GM21447 (cell line): Measurements from ENCODE around the gene OR6V1.

Experiments used
- ATAC-seq: cut with Tn5 transposase; IDR thresholded peaks from one replicate; pipeline ENCODE4 v1.9.1; 2021; ENCODE audit not compliant: unreplicated experiment

OR6V1 gene

DNA sequence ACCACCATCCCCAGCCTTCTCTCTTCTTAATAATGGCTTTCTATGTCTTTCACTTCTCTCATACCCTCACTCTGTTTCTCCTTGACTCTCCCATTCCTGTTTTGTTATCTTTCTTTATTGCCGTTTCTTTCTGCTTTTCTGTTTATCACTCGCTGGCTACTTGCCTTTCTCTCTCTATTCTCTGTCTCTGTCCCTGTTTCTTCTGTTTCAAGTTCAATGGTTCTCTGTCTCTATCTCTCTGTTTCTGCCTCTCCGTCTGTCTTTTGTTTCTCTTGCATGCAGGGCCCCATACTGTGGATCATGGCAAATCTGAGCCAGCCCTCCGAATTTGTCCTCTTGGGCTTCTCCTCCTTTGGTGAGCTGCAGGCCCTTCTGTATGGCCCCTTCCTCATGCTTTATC lies at the start of gene OR6V1:
OR6V1 (plus strand) TSS at position 301 of the 400 bp plus-strand sequence; CDS start at position 301, 0 bp downstream.
- ATAC-seq, result no peak

- no peak for ATAC-seq
These were observed 49.2 kb upstream of the OR6V1 start for GRCh38 chr7:143002898-143003297.

GRCh38 chr7:143003393-143004051 lies 48.6 kb upstream of the OR6V1 start:
- ATAC-seq, result peak; percentile 53

GRCh38 chr7:143005632-143006260 lies 46.4 kb upstream of the OR6V1 start:
- no peak for ATAC-seq

DNA sequence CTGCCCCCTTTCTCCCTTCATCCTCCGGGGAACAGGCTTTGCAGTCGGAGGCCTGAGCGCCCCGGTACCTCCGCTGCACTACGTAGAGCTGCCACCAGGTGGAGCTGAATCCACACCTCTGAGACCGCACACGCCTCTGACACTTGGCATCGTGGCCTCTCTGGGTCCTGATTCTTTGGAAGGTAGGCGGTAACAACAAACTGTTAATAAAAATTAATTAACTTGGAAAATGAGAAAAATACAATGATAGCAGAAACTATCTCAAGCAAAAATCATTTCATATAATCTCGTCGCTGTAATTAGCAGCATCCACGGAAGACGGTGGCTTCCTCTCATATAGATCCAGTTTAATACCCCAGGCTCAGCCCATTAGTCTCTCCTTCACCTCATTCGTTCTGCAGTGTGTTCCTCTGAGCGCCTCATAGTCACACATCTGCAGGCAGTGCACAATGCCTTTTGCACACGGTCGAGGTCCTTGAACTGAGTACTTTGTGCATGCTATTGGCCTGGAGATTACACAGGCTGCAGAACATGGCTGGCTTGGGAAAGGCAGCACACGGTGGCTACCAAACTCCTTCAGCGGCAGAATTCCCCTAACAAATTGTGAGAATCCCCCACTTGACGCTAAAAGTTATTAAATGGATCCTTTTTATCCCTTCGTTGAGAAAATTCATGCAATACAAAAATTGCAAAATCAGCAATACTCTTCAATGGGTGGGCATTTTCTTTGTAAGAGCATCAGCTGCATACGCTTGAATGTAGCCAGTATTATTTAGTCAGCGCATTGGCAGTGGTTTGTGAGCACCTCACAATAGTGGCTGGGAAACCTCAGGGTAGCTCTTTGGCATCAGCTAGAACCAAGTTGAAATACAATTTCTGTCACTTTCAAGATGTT lies 43.9 kb upstream of the OR6V1 start:
- ATAC-seq, result peak; percentile 87

GRCh38 chr7:143012001-143012400 lies 40.1 kb upstream of the OR6V1 start:
- ATAC-seq, result no peak

- ATAC-seq, result no peak
These were observed 39.7 kb upstream of the OR6V1 start for GRCh38 chr7:143012409-143012808.

DNA sequence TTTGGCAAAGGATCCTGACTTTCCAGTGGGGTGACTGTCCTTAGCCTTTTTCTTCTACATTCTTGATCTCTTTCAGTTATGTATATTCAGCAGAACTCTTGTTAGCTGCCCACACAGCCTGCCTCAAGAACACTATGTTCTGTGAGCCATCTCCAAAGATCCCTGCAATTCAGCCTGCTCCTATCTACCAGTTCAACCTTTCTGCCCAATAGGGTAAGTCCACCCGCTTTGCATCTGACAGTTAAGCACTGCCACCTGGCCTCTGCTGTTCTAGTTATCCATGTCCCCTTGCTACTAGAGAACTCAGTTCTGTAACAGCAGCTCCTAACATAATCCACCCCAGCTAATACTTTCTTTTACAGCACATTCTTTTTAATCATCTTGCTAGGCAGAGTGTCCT lies 38.7 kb upstream of the OR6V1 start:
- ATAC-seq, result no peak

- ATAC-seq, result no peak
These were observed 38.2 kb upstream of the OR6V1 start for GRCh38 chr7:143013893-143014292.

DNA sequence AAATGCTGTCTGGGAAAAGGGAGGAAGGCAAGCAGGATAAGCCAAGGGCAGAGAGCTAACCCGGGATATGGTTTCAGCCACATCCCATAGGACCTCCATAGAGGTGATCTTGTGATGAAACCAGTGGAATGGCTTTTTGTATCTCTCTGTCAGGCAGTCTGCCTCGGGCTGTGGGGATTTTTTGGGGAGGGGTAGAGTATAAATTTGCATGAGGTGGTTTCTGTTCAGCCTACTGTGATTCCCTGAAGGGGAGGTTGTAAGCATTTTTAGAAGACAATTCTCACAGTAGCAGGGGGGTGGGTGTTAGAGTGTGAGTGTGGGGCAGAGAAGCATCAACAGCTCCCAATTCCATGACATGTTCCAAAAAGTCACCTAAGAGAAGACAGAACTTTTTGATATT lies 37.1 kb upstream of the OR6V1 start:
- ATAC-seq, result peak; percentile 76

GRCh38 chr7:143015926-143016490 lies 36.1 kb upstream of the OR6V1 start:
- ATAC-seq, result no peak

- no peak for ATAC-seq
These were observed 35.1 kb upstream of the OR6V1 start for GRCh38 chr7:143016996-143017395.

GRCh38 chr7:143018931-143019330 lies 33.2 kb upstream of the OR6V1 start:
- ATAC-seq, result no peak

DNA sequence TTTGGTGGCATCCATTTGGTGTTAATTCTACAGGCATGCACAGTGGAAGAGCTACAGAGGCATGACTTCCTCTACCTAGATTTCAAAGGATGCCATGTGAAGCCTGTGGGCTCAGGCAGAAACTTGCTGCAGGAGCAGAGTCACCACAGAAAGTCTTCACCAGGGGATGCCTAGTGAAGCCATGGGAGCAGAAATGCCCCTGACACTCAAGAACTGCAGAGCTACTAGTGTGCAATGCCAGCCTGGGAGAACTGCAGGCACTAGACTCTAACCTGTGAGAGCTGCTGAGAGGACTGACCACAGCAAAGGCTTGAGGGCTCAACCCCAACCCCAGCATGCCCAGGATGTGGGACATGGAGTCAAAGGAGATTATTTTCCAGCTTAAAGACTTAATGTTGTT lies 29.1 kb upstream of the OR6V1 start:
- no peak for ATAC-seq

- no peak for ATAC-seq
These were observed 26.8 kb upstream of the OR6V1 start for GRCh38 chr7:143025371-143025770.

- no peak for ATAC-seq
These were observed 25.1 kb upstream of the OR6V1 start, which contains the start of gene OR9A2 for GRCh38 chr7:143027032-143027431. OR9A2 (minus strand) TSS chr7:143027132; CDS start chr7:143027132, 0 bp downstream.

- ATAC-seq, result no peak
These were observed 24.5 kb upstream of the OR6V1 start for GRCh38 chr7:143027683-143028082.

GRCh38 chr7:143038635-143039034 lies 13.5 kb upstream of the OR6V1 start:
- no peak for ATAC-seq

GRCh38 chr7:143040209-143040715 lies 11.9 kb upstream of the OR6V1 start:
- ATAC-seq, result no peak

GRCh38 chr7:143041346-143041745 lies 10.8 kb upstream of the OR6V1 start:
- ATAC-seq, result no peak

DNA sequence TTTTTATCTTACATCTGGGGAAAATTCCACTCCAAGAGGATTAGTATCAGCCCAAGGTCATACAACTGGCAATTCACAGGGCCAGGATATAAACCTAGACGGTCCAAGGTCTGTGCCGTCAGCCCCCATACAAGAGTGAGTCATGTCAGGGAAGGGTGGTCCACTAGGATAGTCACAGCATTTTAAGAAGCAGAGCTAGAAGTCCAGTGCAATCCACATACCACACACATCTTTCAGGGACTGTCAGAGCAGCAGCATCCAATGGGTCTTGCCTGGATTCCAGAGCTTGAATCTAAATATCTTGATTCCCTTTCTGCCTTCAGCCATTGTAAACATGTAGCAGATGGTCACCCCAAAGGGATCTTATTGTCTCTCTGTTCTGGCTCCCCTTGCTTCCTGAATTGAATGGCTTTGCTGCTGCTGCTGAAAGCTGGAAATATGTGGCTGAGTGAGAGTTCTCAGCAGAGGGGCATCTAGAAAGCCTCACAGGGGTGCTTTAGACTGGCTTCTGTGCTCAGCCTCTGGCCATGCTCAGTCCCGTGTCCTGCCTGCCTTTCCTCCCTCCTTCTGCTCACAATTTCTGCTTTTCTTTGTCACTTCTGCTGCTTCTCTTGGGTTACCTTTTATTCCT lies 9.9 kb upstream of the OR6V1 start:
- no peak for ATAC-seq
